ENCODE results near the gene ANKH.

DNA sequence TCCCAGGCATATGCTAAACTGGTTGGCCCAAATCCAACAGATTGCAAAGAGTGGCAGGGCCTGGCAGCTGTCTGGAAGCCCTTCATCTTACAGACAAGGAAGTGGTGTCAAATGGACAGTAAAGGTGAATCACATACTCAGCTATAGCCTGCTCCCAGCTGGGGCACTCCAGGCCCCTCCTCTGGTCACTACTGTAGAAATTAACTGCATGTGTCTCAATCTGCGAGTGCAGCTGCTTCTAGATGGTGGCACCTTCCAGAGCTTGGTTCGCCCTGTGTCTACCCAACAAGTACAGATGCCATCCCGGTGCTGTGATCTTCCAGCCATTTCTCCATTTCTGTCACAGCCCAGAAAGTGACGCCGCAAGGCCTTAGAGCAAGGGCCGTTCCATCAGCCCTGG lies 156.9 kb downstream of the ANKH start:
- TF ChIP-seq, protein P1, sequence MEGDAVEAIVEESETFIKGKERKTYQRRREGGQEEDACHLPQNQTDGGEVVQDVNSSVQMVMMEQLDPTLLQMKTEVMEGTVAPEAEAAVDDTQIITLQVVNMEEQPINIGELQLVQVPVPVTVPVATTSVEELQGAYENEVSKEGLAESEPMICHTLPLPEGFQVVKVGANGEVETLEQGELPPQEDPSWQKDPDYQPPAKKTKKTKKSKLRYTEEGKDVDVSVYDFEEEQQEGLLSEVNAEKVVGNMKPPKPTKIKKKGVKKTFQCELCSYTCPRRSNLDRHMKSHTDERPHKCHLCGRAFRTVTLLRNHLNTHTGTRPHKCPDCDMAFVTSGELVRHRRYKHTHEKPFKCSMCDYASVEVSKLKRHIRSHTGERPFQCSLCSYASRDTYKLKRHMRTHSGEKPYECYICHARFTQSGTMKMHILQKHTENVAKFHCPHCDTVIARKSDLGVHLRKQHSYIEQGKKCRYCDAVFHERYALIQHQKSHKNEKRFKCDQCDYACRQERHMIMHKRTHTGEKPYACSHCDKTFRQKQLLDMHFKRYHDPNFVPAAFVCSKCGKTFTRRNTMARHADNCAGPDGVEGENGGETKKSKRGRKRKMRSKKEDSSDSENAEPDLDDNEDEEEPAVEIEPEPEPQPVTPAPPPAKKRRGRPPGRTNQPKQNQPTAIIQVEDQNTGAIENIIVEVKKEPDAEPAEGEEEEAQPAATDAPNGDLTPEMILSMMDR (conservative IDR thresholded peaks at IDR 0.05), result no peak
- no peak for TF ChIP-seq EZH2 (IDR thresholded peaks at IDR 0.05; ENCODE audit: low read depth)
